HG02571 (cell line): ENCODE data around the gene NEDD1.

Experiments
- ATAC-seq: cut with Tn5 transposase; IDR thresholded peaks from one replicate; pipeline ENCODE4 v1.9.1; 2021; ENCODE audit warnings: mild to moderate bottlenecking, moderate library complexity; ENCODE audit not compliant: unreplicated experiment

Gene NEDD1

DNA sequence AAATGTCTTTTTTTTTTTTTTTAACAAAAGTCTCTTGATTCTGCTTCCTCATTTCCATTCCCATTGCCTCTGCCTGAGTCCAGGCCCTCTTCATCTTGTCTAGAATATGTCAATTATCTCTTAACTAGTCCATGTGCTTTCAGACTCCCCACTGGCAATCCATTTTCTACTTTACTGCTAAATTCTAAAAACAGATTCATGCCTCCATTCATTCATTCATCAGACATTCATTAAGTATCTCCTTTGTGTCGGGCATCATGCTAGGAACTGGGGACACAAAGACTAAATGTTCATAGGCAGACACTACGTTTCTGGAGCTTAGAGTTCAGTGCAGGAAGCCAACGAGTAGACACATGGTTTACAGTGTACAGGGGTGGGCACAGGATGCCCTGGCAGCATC lies 9.6 kb upstream of the NEDD1 start:
- no peak for ATAC-seq

- ATAC-seq = no peak
Measured at GRCh38 chr12:96901175-96901574, 5.9 kb upstream of the NEDD1 start.

DNA sequence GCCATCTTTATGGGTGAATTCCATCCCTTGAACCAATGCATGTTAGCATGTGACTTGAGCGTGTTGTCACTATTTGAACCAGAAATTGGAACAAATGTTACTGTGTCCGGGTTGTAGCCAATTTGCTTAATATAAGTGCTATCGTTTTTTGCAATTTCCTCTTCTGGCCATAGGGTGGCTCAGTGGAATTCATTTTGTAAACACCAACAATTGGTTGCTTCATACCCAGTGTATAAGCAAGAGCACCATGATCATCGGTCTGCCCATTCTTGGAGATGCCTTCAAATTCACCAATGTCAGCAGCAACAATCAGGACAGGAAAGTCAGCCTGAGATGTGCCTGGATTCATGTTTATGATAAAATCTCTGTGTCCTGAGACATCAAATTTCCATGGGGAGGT lies 5.0 kb upstream of the NEDD1 start:
- no peak for ATAC-seq

DNA sequence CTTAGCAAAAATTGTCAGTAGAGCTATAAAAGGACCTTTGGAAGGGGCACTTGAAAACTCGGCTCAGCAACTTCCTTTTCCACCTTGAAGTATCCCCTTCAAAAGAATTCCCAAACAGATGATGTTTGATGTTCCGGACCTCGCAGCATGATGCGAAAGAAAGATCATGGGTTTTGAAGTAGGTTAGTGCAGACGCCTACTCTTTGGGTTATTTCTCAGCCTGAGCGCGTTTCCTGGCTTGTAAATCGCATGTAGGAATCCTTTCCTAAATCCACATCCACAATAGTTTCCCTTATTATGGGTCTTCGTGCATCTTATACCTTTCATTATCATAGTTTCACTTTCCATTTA lies 584 bp upstream of the NEDD1 start:
- ATAC-seq = no peak

DNA sequence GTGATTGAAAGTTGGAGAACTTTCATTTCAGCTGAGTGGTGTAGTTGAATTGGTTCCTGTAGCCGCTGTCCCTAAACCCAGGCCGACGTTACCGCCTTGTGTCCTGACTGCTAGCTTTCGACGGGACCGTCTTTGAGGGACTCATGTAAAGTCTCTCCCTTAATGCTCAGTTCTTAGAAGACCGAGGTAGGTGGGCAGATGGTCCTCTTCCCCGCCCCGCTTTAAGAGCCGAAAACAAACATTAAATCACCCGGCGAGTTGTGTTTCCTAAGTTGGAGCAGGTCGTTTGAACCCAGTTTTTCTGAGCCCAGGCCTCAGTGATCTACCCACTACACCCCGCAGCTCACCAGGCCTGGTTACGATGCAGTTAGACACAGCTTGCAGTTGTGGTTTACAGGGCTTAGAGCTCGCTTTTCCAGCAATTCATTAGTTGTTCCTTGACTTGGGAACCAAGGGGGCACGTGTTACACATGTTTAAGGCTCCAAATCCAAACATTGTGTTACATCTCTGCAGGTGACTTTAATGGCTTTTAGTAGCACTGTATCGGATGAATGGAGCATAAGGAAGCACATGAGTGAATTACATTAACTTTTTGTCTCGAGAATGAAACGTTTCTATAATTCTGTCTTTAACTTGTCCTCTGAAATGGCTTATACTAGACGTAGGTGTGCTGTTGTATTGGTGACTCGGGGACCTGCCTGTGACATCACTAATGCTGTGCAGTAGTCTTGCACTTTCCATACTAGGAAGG lies 790 bp downstream of the NEDD1 start:
- ATAC-seq = peak; percentile 34

- no peak for ATAC-seq
Measured at GRCh38 chr12:96908423-96908675, 1.3 kb downstream of the NEDD1 start.

DNA sequence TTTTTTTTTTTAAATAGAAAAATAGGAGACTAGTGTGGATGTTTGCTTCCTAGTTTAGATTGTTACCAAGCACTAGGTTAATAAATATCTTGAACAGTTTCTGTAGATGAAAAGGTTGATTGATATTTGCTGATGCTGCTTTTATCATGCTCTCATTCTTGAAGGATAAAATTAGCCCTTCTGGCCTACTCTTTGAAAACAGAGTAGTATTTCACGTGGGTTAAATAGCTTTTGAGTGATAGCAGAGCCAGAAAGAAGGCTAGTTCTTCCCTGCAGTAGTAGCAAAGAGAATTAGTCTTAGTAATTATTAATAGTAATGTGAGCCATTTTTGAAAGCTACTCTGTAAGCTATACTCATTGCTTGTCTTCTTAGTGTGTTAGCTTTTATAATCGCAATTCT lies 5.2 kb downstream of the NEDD1 start:
- ATAC-seq = no peak

DNA sequence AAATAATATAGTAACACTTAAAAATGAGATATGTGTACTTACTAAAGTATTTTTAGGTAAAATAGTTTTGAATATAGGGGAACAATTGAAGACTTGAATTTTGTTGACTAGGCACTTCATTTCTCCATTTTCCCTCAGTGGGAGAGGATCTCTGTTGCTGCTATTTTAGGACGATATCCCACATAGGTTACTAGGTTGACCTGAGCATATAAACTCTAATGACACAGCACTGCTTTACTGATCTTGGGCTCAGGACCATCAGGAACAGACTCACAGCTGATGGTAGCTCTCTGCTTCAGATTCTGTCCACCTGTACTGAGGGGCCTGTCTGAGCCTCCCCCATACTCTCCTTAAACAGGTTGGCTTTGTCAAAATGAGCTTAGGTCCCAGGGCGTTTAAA lies 5.9 kb downstream of the NEDD1 start:
- ATAC-seq = no peak

DNA sequence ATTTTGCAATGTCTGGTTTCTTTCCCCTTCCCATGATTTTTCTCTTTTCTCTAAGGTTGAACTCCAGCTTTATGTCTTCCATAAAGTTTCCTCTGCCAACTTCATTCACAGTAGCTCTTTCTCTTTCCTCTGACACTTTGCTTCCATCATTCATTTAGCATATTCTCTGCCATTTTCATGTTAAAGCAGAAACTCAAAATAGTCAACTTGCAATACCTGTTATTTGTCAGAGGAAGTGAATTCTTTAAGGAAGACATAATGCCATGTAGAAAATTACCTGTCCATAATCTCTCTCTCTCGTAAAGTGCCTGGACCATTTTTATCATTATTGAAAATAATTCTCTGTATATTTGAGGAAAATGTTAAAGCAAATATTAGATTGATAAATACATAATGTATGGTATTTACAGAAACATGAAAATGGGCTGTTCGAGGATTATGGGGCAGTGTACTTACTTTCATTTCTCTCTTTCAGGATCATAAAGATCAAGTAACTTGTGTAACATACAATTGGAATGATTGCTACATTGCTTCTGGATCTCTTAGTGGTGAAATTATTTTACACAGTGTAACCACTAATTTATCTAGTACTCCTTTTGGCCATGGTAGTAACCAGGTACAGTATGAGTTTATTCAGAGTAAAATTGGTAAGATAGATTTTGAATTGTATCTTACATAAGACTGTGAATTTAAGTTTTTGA lies 12.6 kb downstream of the NEDD1 start:
- ATAC-seq = no peak

GRCh38 chr12:96948782-96949181 lies 41.7 kb downstream of the NEDD1 start:
- ATAC-seq = peak; percentile 69

- no peak for ATAC-seq
Measured at GRCh38 chr12:96979532-96979931, 72.5 kb downstream of the NEDD1 start.

- no peak for ATAC-seq
Measured at GRCh38 chr12:96980991-96981414, 73.9 kb downstream of the NEDD1 start.

- no peak for ATAC-seq
Measured at GRCh38 chr12:96981911-96982310, 74.9 kb downstream of the NEDD1 start.

DNA sequence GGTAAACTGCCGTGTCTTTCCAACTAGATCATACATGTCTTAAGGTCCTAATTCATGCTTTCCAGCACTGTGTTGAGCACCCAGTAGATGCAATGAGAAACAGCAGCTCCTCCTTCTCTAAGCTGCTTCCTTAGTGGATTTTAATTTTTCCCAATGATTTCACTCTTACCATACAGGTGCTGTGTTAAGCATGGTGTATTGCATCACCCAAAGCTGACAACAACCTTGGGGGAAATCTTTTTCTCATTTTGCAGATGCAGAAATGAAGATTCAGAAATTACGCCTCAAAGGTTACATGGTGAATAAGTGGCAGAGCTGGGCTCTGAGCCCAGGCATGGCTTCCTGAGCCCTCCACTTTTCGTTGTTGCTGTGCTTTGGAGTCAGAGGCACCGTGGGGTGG lies 75.6 kb downstream of the NEDD1 start:
- no peak for ATAC-seq

- ATAC-seq = peak; percentile 76
Measured at GRCh38 chr12:96985515-96986362, 78.7 kb downstream of the NEDD1 start.

- ATAC-seq = no peak
Measured at GRCh38 chr12:96986883-96987523, 79.9 kb downstream of the NEDD1 start.

- ATAC-seq = no peak
Measured at GRCh38 chr12:96988919-96989318, 81.9 kb downstream of the NEDD1 start.

GRCh38 chr12:96989916-96990315 lies 82.9 kb downstream of the NEDD1 start:
- no peak for ATAC-seq

- ATAC-seq = no peak
Measured at GRCh38 chr12:96994900-96995299, 87.8 kb downstream of the NEDD1 start.

DNA sequence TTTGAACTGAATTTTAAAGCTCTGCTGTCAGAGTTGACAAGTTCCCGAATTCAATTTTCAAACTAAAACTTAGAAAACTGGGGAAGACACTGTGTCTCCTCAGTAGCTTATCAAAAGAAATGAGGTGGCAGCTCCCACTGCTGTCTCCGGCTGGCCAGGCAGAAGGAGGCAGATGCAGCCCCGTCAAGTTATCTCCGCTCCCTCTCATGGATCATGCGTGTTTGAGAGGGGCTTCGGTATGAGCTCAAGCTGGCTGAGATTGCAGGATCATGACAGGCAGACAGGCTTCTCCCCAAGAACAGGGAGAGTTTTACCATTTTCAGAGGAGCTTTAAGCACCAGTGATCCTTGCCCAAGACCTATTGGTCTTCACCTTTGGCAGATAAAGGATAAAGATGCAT lies 88.8 kb downstream of the NEDD1 start:
- ATAC-seq = no peak

GRCh38 chr12:96997797-96998484 lies 90.9 kb downstream of the NEDD1 start:
- no peak for ATAC-seq
